Stimulated activated CD4-positive, alpha-beta T cell treated with anti-CD3 and anti-CD28 coated beads, TNF-alpha, amount 100 ng/mL, for 4 hours (primary cell): Measurements from ENCODE around the gene C1orf185.
"Not testable (repeated sequence)": the region's sequence is repeated elsewhere in the genome, so short reads cannot be mapped to it uniquely, and the experiment has no call there.

ENCODE experiments used
- DNase-seq, 3 experiments: peaks; one replicate each; pipeline ENCODE4 v3.0.0-alpha.2; 2020; ENCODE audit warnings: low read depth in 3 of 3

Gene C1orf185

DNA sequence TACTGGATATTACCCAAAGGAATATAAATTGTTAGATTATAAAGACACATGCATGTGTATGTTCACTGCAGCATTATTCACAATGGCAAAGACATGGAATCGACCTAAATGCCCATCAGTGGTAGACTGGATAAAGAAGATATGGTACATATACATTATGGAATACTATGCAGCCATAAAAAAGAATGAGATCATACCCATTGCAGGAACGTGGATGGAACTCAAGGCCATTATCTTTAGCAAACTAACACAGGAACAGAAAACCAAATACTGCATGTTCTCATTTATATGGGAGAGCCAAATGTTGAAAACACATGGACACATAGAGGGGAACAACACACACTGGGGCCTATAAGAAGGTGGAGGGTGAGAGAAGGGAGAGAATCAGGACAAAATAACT lies 35.7 kb downstream of the C1orf185 start:
- DNase-seq: not testable (repeated sequence)

DNA sequence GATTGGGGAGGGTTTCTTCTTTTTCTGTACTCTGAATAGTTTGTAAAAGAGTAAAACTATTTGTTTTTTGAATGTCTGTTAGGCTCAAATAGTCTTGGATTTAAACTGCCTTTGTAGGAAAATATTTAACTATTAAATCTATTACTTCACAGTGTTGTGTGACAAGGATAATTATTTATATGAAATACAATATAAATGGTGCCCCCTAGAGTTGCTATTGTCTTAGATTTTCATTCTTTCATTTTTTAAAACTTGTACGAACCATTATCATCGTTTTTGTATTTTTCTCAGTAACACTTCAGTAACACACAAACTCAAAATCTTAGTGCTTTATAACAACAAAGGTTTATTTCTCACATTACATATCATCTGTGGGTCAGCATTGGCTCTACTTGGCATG lies 37.4 kb downstream of the C1orf185 start:
- DNase-seq: no peak

DNA sequence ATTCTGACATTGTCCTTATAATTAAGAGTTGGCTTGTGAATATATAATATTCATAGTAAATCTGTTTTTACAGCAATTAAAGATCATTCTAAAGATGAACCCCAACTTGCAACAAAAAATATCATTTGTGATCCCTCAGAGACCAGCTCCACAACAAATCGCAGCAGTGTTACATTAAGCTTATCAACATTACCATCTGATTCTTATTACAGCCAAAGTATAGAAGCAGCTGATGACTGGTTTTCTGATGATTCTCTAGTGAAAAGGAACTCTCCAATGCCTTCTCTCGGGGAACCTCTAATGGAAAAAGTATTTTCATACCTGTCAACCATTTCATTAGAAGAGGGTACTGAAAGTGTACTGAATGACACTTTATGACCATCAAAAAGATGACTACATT lies 45.4 kb downstream of the C1orf185 start:
- DNase-seq: no peak

DNA sequence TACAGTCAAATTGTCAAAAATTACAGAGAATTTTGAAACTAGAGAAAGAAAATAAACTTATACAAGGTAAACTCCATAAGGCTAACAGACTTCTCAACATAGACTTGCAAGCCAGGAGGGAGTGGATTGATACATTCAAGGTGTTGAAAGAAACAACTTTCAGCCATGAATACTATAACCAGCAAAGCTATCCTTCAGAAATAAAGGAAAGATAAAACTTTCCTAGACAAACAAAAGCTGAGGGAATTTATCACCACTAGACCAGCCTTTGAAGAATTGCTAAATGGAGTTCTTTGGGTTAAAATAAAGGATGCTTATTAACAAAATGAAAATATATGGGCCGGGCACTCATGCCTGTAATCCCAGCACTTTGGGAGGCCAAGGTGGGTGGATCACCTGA lies 52.7 kb downstream of the C1orf185 start:
- DNase-seq: no peak

DNA sequence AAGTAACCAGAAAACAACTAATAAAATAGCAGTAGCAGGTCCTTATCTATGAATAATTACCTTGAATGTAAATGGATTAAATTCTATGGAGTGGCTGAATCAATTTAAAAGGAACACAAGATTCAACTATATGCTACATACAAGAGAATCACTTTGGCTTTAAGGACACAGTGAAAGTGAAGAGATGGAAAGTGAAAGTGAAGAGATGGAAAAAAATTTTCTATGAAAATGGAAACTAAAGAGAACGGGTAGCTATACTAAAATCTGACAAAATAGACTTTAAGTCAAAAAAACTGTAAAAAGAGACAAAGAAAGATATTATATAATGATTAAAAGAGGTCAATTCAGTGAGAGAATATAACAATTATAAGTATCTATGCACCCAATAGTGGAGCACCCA lies 54.7 kb downstream of the C1orf185 start:
- no peak for DNase-seq

DNA sequence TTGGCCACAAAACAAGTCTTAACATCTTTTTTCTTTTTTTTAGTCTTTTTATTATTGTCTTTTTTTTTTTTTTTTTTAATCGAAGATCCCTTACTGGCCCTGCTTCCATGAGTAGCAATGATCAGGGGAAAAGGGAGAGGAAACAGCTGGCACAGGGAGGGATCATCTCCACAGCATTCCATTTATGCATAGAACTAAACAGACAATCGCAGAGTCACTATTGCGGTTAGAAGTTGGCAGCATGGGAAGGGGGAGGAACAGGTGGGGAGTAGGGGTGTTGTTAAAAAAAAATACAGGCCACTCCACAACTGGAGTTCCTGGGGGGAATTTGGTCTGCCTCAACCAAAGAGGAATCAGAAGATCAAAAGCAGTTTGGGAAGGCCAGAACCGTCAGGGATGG lies 55.4 kb downstream of the C1orf185 start:
- DNase-seq: no peak

DNA sequence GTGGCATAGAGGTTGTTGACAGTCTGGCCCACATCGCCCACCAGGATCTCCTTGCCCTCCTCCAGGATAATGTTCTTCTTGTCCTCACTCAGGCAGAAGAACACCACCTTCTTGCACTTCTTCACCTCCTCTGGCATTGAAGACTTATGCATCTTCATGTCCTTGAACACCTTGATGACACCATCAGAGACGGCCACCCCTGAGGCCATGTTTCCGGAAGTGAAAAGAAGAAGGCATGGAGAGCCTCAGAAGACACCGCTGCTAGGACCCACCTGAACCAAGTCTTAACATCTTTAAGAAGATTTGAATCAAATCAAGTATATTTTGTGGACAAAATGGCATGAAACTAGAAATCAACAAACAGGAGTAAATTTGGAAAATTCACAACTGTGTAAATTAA lies 56.2 kb downstream of the C1orf185 start:
- no peak for DNase-seq

DNA sequence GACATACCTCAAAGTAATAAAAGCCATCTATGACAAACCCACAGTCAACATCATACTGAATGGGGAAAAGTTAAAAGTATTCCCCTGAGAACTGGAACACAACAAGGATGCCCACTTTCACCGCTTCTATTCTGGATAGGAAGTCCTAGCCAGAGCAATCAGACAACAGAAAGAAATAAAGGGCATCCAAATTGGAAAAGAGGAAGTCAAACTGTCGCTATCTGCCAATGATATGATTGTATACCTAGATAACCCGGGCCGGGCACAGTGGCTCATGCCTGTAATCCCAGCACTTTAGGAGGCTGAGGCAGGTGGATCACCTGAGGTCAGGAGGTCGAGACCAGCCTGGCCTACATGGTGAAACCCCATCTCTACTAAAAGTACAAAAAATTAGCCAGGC lies 60.5 kb downstream of the C1orf185 start:
- DNase-seq: not testable (repeated sequence)

DNA sequence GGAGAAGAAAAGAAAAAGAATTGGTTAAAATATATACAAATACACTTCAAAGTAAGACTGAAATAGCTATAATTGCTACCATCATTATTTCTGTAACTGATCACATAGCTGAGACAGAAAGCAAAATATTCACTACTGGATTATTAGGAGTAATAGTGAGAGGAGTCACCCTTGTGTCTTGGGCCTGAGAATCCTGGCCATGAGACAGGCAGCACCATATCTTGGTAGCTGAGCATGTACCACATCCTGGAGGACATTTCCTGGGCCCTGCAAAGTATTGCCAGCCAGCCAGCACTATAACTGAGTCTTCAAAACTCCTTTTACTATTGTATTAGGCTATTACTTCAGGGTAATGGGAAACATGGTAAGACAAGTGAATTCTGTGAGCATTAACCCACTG lies 63.5 kb downstream of the C1orf185 start:
- DNase-seq: no peak

DNA sequence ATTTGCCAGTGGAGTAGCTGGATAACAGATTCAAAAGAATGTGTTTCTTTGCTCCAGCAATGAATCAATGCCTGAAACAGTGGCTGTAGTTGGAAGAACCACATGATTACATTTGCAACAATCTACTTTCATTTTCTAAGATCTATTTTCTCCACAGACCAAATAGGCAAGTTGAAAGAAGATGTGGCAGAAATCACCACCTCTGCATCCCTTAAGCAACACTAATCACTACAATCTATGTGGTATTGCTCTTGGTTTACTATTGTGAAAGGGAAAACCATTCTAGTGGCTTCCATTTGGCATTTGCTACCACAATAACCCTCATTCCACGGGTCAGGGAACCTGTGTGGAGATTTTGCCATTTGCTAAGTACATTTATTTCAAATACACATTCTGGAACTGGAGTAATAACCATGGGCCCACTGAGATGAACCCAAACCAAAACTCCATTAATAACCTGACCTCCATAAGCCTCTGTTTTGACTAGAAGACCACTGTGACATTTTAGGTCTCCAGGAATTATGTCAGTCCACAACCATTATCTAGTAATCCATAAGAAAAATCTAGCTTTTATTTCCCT lies 66.3 kb downstream of the C1orf185 start:
- DNase-seq: no peak

DNA sequence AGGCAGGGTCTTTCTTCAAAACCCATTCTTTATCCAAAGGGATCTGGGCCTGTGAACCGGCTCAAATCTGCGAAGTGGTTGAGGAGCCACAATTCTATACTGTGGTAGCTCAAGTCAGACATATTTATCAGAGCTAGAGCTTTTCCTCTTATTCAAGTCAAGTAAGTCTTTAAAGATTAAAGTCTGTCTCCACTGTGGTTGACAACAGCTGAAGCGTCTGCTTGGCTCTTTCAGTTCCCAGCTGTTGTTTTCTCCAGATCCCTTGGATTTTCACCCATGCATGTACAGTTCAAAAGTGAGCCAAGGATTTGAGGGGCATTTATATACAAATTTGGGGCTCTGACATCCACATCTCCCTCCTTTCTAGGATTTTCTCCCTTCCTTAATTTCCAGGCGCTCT lies 66.9 kb downstream of the C1orf185 start:
- DNase-seq: no peak

DNA sequence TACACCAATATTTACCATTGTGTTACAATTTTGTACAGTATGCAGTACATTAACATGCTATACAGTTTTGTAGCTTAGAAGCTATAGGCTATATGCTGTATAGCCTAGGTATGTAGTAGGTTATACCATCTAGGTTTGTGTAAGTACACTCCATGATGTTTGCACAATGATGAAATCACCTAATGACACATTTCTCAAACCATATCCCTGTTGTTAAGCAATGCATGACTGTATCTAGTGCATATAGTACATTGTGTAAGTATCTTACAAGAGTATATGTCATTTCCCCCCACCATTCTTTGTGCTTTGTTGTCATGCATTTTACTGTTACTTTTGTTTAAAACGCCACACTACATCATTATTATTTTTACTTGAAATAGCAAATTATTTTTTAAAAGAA lies 68.3 kb downstream of the C1orf185 start:
- no peak for DNase-seq

DNA sequence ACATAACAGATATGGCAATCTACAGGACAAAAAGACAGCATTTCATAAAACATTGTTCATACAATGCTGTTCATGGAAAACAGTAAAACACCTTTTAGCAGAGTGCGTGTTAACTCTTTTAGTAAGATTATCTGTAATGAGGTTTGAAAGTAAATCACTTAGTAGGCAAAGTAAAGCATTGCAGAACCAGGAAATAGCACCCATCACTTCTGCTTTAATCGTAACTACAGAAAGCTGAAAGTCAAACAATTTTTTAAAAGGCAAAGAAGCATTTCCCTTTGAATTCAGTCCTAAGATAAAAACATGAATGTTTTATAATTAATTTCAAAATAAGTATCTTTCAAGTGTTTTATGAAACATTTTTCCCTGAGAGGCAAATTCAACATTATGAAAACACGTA lies 70.8 kb downstream of the C1orf185 start:
- no peak for DNase-seq

DNA sequence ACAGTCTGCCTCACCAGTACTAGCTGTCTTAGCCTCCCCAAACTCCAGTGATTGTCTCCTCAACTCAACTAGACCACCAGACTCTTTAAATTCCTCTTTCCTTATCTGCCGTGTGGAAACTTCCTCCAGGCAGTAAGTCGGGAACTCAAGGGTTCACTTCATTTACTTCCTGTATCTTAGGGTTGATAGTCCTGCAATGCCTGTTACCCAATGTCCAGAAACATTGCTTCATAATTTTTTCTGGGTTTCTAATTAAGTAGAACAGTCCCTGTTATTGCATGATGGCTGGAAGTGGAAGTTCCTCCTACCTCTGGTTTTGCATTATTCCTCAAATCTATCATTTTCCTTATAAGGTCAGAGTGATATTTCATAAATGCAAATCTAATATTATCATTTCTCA lies 73.2 kb downstream of the C1orf185 start:
- no peak for DNase-seq

DNA sequence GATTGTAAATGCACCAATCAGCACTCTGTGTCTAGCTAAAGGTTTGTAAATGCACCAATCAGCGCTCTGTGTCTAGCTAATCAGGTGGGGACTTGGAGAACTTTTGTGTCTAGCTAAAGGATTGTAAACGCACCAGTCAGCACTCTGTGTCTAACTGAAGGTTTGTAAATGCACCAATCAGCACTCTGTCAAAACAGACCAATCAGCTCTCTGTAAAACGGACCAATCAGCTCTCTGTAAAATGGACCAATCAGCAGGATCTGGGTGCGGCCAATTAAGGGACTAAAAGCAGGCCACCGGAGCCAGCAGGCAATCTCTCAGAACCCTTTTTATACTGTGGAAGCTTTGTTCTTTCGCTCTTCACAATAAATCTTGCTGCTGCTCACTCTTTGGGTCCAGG lies 76.0 kb downstream of the C1orf185 start:
- DNase-seq: not testable (repeated sequence)

DNA sequence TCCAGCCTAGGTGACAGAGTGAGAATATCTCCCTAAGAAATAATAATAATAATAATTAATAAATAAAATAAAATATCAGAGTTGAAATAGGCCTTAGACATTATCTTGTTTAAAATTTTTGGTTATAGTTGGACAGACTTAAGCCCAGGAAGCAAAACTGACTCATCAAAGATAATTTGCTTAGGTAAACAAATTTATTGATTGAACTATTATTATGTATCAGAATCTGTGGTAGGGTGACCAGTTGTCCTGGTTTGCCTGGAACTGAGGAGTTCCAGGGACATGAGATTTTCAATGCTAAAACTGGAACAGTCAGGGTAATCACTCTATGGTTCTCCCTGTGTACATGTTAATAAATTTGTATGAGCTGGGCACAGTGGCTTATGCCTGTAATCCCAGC lies 86.2 kb downstream of the C1orf185 start:
- DNase-seq: no peak

DNA sequence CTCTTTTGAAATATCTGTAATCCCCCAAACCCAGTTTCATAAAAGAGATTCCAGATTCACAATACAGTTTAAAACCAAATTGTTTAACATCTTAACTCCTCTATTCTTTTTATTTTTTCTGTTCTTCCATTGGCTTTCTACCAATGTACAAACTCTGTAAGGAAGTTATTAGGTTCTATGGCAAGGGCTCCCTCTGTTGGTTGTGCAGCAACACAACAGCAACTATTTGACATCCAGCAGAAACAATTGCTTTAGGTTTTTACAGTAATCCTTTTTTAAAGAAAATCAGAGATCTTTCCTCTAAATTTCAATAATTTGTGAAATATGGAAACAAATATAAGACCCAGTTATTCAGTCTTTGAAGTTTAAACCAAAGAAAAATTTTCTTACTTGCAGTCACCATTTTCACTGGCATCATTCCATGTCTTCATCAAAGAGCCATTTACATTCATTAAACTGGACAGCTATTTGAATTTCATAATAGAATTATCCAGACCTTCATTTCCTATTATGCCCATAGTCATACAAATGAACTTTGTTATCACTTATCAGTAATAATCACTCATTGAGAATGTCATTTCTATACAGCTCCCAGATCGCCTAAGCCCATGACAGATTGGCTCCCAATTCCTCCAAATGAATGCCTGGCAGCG lies 87.5 kb downstream of the C1orf185 start:
- peak in 1 of 3 experiments; percentile 25 for DNase-seq

DNA sequence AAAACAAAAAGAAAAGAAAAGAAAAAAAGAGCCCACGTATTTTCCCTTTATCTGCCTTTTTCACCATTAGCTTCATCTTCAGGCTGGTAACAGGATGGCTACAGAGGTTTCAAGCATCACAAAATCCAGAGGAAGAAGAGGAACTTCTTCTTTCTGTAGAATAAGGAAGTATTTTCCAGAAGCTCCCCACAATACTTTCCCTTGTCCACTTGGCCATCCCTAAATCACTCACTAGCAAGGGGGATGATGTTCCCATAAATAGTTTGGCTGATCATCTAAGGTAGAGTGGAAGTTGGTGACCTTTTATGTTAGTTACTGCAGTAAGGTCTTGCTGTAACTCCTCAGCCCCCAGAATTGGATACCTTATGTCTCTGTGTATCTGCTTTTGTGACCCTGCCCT lies 88.9 kb downstream of the C1orf185 start:
- DNase-seq: no peak

DNA sequence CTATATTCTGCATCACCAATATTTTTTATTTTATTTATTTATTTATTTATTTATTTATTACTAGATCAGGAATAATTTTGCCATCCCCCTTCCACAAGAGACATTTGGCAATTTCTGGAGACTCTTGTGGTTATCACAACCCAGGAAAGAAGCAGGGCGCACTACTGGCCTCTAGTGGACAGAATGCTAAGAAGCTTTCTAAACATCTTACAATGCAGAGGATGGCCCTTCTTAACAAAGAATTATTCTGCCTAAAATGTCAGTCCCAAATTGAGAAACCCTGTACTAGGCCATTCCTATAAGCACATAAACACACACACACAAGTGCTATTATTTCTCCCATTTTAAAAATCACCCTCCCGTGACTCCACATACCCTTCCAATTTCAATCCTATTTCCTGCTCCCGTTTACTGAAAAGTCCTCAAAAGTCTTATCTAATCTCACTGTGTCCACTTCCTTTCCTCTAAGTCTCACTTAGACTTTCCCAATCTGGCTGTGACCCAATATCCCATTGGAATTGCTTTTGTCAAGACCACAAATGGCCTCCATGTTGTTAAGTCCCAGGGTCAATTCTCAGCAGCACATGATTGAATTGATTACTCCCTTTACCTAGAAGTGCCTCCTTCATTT lies 90.3 kb downstream of the C1orf185 start:
- DNase-seq: peak; percentile 4 to 19 (median 7)

DNA sequence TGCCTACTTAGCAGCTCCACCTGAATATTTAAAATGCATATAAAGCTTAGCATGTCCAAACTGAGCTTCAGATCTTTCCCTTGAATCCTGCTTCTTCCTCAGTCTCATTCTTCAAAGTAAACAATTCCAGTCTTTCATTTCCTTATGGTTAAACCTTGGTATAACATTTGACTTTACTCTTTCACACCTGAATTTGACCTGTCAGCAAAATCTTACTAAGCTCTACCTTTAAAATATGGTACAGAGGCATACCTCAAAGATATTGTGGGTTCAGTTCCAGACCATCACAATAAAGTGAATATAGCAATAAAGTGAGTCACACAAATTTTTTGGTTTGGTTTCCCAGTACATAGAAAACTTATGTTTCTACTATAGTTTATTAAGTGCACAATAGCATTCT lies 91.5 kb downstream of the C1orf185 start:
- no peak for DNase-seq
